ENCODE data around the gene SPSB3. TPM values are rescaled to one million over a fixed set of nuclear protein-coding genes. Genes with fewer than 3 reads are reported as not detected.

The SPSB3 gene
- total RNA-seq, 1 donor from 2014 or later, result 159 TPM

- intact Hi-C loops (cut with DNase I), result no loop called here
- no peak for TF ChIP-seq CTCF (IDR thresholded peaks at IDR 0.05)
- no peak overlapping the region for H3K27ac ChIP-seq
- no peaks in the 10 kb centered on the region for H3K9me3 ChIP-seq
- H3K4me3 ChIP-seq, result no peak overlapping the region
- no peak for DNase-seq (ENCODE audit: low spot score in 2 of 2)
- H3K36me3 ChIP-seq, result peaks cover 68 to 79% of the 10 kb centered on the region in 2 donors
- H3K27me3 ChIP-seq, result no peaks in the 10 kb centered on the region
- H3K4me1 ChIP-seq, result no peaks in the 10 kb centered on the region
These were observed 36.3 kb downstream of the SPSB3 start for GRCh38 chr16:1745900-1746692.

GRCh38 chr16:1745181-1745899, 37.0 kb downstream of the SPSB3 start:
- H3K36me3 ChIP-seq, result peaks cover 66 to 78% of the 10 kb centered on the region in 2 donors

GRCh38 chr16:1744338-1744840, 38.0 kb downstream of the SPSB3 start:
- TF ChIP-seq CTCF (IDR thresholded peaks at IDR 0.05), result no peak
- Histone ChIP-seq H3K36me3 (peaks cover 61 to 69% of the 10 kb centered on the region in 2 donors), H3K4me1 (no peaks in the 10 kb centered on the region), H3K4me3 (no peak overlapping the region), H3K9me3 (no peaks in the 10 kb centered on the region), H3K27ac (no peak overlapping the region), H3K27me3 (no peaks in the 10 kb centered on the region)
- intact Hi-C loops (cut with DNase I), result no loop called here
- no peak for DNase-seq (ENCODE audit: low spot score in 2 of 2)

More at GRCh38 chr16:1745181-1745899, 37.0 kb downstream of the SPSB3 start:
- Histone ChIP-seq H3K27ac (no peak overlapping the region), H3K4me3 (no peak overlapping the region), H3K4me1 (no peaks in the 10 kb centered on the region), H3K9me3 (no peaks in the 10 kb centered on the region), H3K27me3 (no peaks in the 10 kb centered on the region)
- no peak for DNase-seq (ENCODE audit: low spot score in 2 of 2)
- TF ChIP-seq CTCF (IDR thresholded peaks at IDR 0.05), result no peak
- intact Hi-C loops (cut with DNase I), result no loop called here

GRCh38 chr16:1743376-1744337, 38.7 kb downstream of the SPSB3 start:
- intact Hi-C loops (cut with DNase I), result no loop called here
- peaks cover 54 to 61% of the 10 kb centered on the region in 2 donors for H3K36me3 ChIP-seq
- H3K9me3 ChIP-seq, result no peaks in the 10 kb centered on the region
- no peak overlapping the region for H3K4me3 ChIP-seq
- no peak for DNase-seq (ENCODE audit: low spot score in 2 of 2)
- no peak for TF ChIP-seq CTCF (IDR thresholded peaks at IDR 0.05)
- no peaks in the 10 kb centered on the region for H3K4me1 ChIP-seq
- no peak overlapping the region for H3K27ac ChIP-seq
- no peaks in the 10 kb centered on the region for H3K27me3 ChIP-seq

- DNase-seq (ENCODE audit: low spot score in 2 of 2), result no peak
- H3K27me3 ChIP-seq, result no peaks in the 10 kb centered on the region
- intact Hi-C loops (cut with DNase I), result no loop called here
- H3K27ac ChIP-seq, result no peak overlapping the region
- H3K4me1 ChIP-seq, result no peaks in the 10 kb centered on the region
- H3K36me3 ChIP-seq, result peaks cover 34 to 41% of the 10 kb centered on the region in 2 donors
- no peak overlapping the region for H3K4me3 ChIP-seq
- no peak for TF ChIP-seq CTCF (IDR thresholded peaks at IDR 0.05)
- H3K9me3 ChIP-seq, result no peaks in the 10 kb centered on the region
These were observed 40.7 kb downstream of the SPSB3 start for GRCh38 chr16:1741553-1742165.
